ENCODE data around the gene RAF1. TPM values are rescaled to one million over a fixed set of nuclear protein-coding genes. Genes with fewer than 3 reads are reported as not detected.

The RAF1 gene
- total and polyA plus RNA-seq, 9 of the 15 experiments (the other 6 are each of a cell fraction or from before 2014, with no cell fraction given): 28.0 to 183 (median 85.6) TPM

- TF ChIP-seq ZNF707 (CRISPR knock-in tag; conservative IDR thresholded peaks at IDR 0.05): no peak
- TF ChIP-seq YY1 (IDR thresholded peaks at IDR 0.05; ENCODE audit: borderline replicate concordance in 1 of 3, control insufficient read depth in 1 of 3, extremely low read depth in 1 of 3, insufficient read depth in 3 of 3, insufficient read length in 1 of 3, insufficient replicate concordance in 2 of 3, low read depth in 1 of 3, low read length in 2 of 3): peak in 2 of 3 experiments; percentile 87 to 89
- peak in 1 of 2 experiments; percentile 96; a peak in 2 of 4 replicates for TF ChIP-seq ZNF639 (CRISPR knock-in tag; conservative IDR thresholded peaks at IDR 0.05 in 1 of 2, IDR thresholded peaks at IDR 0.05 in 1 of 2)
- TF ChIP-seq NCOA2 (IDR thresholded peaks at IDR 0.05; ENCODE audit: partially characterized antibody in 2 of 2): no peak
- no peak for TF ChIP-seq ZKSCAN8 (CRISPR knock-in tag; IDR thresholded peaks at IDR 0.05)
- no peak for TF ChIP-seq THAP7 (CRISPR knock-in tag; IDR thresholded peaks at IDR 0.05)
- TF ChIP-seq ZNF347 (CRISPR knock-in tag; IDR thresholded peaks at IDR 0.05; ENCODE audit: low read depth): no peak
- TF ChIP-seq CBX8 (IDR thresholded peaks at IDR 0.05; ENCODE audit: borderline replicate concordance, extremely low read depth, low read depth, low read length, poor library complexity, severe bottlenecking): no peak
- TF ChIP-seq TAL1 (IDR thresholded peaks at IDR 0.05): no peak
- TF ChIP-seq POLR2A (conservative IDR thresholded peaks at IDR 0.05): peak; percentile 99
- no peak for TF ChIP-seq TRIM25 (IDR thresholded peaks at IDR 0.05; ENCODE audit: borderline replicate concordance)
- no peak for TF ChIP-seq ADNP (tag; IDR thresholded peaks at IDR 0.05)
- peak; percentile 93; the same call in 1 of the 2 replicates for TF ChIP-seq ZNF282 (CRISPR knock-in tag; IDR thresholded peaks at IDR 0.05)
- peak; percentile 73 for TF ChIP-seq ETS1 (conservative IDR thresholded peaks at IDR 0.05; ENCODE audit: control insufficient read depth, low read depth, low read length)
- peak; percentile 27; the same call in 1 of the 2 replicates for TF ChIP-seq GATAD2A (IDR thresholded peaks at IDR 0.05)
- peak; percentile 92 for TF ChIP-seq GTF2E2 (tag; IDR thresholded peaks at IDR 0.05)
- peak; percentile 100 for TF ChIP-seq RB1 (IDR thresholded peaks at IDR 0.05; ENCODE audit: low read depth)
- TF ChIP-seq CBFA2T2 (conservative IDR thresholded peaks at IDR 0.05): no peak
- TF ChIP-seq NCOA6 (IDR thresholded peaks at IDR 0.05): peak; percentile 92
- no peak for TF ChIP-seq ARID2 (IDR thresholded peaks at IDR 0.05)
Measured at GRCh38 chr3:12556690-12557472, 107.0 kb downstream of the RAF1 start, which contains the start of gene MKRN2 (continued).

Measured in K562 (cell line).